GM12874 (cell line): ENCODE data around the gene KLK11.

Source experiments
- CTCF ChIP-seq: IDR thresholded peaks from 2 replicates; pipeline ENCODE4 v1.5.1; 2011; ENCODE audit warnings: low read depth, mild to moderate bottlenecking, control low read depth, low read length, moderate library complexity; ENCODE audit not compliant: insufficient read depth

KLK11 gene

DNA sequence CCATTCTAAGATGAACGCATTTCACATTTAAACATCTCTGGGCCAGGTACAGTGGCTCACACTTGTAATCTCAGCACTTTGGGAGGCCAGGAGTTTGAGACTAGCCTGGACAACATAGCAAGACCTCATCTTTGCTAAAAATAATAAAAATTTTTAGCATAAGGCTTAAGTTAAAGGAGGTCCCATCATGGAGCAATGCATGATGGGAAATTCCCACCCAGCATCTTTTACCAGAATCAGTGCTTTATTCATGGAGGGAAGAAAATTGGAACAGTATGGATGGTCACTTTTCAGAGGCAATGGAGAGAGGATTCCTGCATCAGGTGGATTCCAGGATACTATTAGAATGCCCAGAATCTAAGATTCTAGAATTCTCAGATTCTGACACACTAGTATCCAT, 21.2 kb downstream of the KLK11 start:
- TF ChIP-seq CTCF: no peak

GRCh38 chr19:51003316-51003715, 23.1 kb downstream of the KLK11 start:
- no peak for TF ChIP-seq CTCF

DNA sequence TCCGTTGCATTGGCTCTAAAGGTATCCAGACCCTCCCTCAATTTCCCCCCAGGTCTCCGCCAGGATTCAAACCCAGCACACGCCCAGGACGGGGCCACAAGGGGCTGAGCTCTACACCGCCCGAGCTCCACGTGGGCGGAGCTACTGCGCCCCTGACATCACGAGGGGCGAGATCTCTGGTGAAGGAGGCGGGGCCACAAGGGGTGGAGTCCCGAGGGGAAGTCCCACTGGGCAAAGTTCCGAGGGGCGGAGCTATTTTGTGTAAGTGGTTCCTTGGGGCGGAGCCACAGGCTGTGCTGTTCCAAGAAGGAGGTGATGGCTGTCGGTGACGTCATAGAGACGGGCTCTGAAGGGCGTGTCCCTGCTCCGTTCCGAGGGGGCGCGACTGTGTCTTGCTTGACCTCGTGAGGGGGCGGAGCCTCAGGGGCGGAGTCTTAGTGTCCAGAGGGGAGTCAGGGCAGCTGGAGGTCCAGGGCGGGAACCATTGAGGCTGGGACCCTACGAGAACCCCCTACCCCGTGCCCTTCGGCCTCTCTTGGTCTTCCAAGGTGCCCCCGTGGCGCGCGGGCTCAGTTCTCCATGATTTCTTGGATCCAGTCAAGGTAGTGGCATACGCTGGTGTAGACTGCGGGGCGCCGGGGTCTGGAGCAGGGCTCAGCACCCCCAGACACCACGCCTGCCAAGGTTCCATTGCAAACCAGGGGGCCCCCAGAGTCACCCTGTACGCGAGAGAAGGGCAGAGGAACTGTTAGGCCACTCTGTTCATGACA, 23.7 kb downstream of the KLK11 start:
- TF ChIP-seq CTCF: no peak

GRCh38 chr19:51002089-51002532, 24.3 kb downstream of the KLK11 start:
- TF ChIP-seq CTCF: no peak

DNA sequence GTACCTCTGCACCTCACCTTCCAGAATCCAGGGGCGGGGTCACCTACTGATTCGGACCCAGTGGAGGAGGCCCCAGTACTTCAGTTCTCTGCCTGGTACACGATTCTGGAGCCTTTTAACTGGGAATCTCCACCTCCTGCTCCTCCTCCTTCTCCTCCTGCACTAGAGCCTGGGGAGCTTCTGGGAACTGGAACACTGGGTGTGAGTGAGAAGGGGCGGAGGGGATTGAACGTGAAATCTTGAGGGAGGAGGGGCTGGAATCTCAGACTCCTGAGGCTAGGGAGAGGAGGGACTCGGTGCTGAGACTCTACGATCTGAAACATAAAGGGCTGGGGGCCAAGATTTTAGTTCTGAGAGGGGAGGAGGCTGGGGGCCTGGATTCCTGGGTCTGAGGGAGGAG, 24.9 kb downstream of the KLK11 start, which contains the start of gene KLK8:
KLK8 (minus strand) TSS at position 90 of the 400 bp plus-strand sequence. CDS start 437 bp downstream, outside the sequence.
- TF ChIP-seq CTCF: no peak

GRCh38 chr19:51000981-51001380, 25.4 kb downstream of the KLK11 start:
- TF ChIP-seq CTCF: no peak

GRCh38 chr19:51000426-51000825, 26.0 kb downstream of the KLK11 start:
- TF ChIP-seq CTCF: no peak
